A549 treated with Mapracorat at 1 μM for 4 hours (cell line): ENCODE data around the gene GAN. TPM values are rescaled to one million over a fixed set of nuclear protein-coding genes. Genes with fewer than 3 reads are reported as not detected.

Experiments
- total RNA-seq: library from RNA; stranded (reverse); fragments of 200-300 nt; extraction: Qiagen RNA extraction; gene quantifications from 5 replicates; pipeline ENCODE4 v1.2.3, GENCODE V29; 2022

GAN gene
- 2.1 to 3.5 TPM (median 2.5 TPM) in 5 replicates for total RNA-seq

GRCh38 chr16:81314603-81315270 lies at the start of gene GAN:
Gene GAN (plus strand): TSS chr16:81314962. CDS start chr16:81315114, 152 bp downstream.

Other genes with a start within 250 kb of the GAN start
- gene C16orf46, start 237.7 kb upstream of the GAN start, total RNA-seq, result 0.45 to 0.95 TPM (median 0.66 TPM) in 5 replicates
- gene GCSH, start 218.6 kb upstream of the GAN start, total RNA-seq, result 52.8 to 63.1 TPM (median 59.7 TPM) in 5 replicates
- gene BCO1, start 76.3 kb upstream of the GAN start, total RNA-seq, result 0.50 to 1.1 TPM (median 0.91 TPM) in 5 replicates
- 90.0 to 120 TPM (median 105 TPM) in 5 replicates for gene CMIP, start 129.8 kb downstream of the GAN start, total RNA-seq